SW 1271 (cell line): ENCODE results near the gene ANKLE2.

Experiments used
- DNase-seq, 2 experiments: peaks; one replicate each; lab custom pipeline; 2025; lab: John Stamatoyannopoulos, UW

Gene ANKLE2

DNA sequence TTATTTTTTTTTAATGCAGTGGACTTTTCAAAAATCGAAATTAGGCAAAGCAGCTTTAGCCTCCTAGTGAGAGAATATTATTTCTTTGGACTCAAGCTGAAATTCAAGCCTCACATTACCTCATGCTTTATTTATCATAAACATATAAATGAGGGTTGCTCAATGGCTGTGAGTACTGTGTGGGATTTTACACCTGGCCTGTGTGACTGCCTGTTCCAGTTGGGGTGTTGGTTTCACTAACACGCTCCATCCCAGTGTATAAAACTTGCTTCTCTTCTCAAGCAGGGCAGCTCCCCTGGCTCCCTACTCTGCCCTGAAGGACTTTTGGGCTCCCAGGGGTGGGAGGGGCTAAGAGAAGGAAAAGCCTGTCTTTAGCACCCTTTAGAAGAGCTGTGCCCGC, 15.0 kb downstream of the ANKLE2 start:
- no peak for DNase-seq

DNA sequence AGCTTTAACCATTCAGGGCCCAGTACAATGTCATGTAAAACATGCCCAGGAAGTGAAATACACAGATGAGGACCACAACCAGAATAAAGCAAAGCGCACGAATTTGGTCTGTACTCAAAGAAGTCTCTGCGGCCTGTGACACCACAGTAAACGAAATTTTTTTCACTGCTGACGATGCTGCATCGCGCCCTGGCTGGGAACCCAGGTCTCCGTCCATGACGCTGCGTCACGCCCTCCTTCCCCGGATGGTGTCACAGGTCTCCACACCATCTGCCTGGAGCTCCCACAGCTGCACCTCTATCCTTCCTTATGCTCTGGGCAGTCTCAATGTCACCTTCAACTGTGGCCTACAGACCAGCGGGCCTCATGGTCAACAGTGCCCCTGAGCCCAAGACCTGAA, 17.8 kb downstream of the ANKLE2 start:
- DNase-seq = no peak

DNA sequence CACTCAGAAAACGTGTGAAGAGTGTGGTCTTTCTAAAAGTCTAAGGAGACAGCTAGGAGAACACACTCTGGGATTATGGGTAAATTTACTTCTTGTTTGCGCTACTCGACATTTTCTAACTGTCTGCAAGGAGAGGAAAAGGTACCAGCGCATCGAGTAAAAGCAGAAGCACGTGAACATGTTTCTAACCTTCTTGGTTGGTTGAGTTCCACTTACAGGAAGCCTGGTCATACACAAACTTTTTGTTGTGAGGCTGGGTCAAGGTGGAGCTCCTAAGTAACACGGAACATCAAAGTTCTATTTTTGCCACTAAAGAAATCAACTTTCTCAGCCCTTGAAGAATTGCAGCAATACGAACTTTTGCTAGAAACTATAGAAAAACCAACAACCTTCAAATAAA, 20.0 kb downstream of the ANKLE2 start:
- DNase-seq = no peak

DNA sequence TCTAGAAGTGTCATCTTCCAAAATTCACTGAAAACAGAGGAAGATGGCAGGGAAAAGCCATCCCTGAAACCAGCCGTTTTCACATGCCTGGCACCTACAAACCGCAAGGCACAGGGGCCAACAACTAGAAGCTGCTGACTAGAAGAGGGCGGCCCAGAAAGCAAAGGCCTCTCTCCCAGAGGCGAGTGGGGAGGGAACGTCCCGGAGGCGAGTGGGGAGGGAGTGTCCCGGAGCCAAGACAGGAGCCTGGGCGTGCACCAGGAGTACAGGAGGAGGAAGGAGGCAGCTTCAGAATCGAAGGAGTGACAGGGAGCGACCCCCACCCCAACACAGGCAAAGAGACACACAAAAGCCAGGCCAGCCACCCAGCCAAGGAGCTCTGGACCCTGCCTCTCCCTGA, 21.0 kb downstream of the ANKLE2 start:
- no peak for DNase-seq

DNA sequence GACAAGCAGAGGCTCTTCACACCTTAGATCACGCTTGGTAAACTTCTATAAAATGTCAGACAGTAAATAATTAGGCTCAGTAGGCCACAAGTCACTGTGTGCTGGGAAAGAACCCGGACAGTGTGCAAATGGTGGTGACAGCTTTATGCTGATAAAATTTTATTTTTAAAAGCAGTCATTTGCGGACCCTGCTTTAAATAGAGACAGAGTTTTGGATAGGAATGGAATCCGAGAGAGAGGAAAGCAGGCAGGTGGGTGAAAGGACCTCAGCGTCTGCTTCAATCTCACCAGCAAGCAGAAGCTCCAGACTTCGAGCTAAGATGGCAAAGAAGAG, 21.4 kb downstream of the ANKLE2 start:
- DNase-seq = no peak

DNA sequence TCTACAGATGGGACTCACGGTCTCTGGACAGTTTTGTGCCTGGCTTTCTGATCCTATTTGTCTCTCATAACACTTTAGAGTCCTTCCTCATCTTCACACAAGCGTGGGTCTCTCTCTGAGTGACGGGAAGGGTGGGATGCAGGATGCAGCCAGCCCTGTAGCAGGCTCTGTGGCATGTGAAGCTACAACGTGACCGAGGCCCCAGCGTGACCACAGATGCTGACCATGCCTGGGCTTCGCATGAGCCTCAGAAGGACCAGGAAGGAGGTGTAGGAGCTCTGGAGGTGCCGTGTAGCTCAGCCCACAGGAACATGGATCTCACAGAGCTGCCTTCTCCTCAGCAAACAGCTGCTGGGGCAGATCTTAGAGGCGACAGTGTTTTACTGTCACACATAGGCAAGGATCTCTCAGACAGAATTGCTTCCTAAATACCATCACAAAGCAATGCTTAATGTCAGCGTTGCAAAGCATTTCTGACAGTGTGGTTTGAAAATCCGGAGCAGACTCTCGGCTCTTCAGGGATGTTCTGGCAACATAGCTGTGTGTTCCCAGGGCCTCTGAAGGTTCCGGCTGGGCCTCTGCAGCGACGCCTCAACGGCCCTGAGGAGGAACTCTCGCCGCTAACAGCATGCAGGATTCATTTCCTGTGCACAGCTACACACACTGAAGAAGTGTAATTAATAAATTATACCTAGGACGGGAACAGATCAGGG, 21.9 kb downstream of the ANKLE2 start:
- no peak for DNase-seq

DNA sequence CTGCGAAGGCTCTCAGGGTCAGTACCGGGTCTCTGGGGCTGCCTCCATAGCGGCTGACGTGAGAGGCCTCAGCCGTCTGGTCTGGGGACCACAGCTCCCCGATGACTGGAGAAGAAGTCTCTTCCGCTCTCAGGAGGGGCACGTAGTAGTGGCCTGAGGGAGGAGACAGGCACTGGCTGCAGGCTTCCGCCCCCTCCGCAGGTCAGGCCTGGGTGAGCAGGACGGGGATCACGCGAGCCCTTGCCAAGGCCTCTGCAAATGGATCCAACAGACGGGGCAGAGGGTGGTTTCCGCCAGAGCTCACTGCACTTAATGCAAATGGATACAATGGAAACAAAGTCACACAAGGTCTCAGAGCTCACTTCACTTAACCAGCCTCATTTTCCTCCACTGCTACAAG, 24.7 kb downstream of the ANKLE2 start:
- DNase-seq = no peak

DNA sequence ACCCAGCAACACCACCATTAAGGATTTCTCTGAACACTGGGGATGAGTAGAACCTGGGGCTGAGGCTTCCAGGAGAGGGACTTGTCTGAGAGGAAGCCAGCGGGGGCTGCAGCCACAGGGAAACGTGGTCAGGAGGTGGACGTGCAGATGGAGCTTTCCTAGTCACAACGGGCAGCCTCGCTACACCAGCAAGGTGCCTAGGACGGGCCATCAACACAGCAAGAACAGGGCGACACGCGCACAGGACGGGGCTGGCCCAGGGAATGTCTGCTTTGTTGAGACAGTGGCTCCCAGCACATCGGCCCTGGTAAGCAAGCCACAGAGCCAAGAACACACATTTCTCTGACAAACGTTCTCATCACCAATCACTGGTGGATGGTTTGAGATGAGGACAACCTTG, 25.3 kb downstream of the ANKLE2 start:
- no peak for DNase-seq

DNA sequence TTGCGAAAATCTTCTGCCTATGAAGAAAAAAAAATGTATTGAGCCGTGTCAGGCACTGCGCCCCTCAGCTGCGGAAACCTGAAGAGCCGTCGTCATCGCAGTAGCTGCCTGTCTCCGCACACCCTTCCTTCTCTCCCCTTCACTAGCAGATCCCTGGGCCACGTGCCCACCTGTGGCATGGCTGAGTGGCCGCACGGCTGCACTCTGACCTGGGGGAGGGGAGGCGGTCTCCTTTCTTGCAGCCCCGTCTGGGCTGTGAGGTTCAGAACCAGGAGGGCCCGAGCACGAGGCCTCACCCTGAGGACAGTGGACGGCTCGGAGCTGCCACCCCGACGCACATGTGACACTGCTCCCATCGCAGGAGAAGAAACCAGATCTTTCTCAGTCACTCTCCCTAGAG, 26.1 kb downstream of the ANKLE2 start:
- DNase-seq = no peak

DNA sequence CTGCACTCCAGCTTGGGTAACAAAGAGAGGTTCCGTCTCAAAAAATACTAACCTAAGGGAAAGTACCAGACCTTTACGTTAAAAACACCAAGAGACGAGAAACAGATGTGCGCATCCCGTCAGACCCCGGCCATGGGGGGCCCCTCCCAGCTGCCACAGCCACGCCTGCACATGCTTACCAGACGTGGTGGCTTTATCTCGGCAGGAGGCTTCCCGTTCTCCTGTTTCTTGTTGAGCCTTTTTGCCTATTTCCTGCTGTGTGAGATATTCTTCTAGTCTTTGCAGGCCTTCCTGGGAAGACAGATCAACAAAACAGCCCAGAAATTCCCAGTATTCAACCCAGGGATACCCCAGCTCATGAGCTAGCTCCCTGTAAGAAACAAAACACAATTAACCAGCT, 27.4 kb downstream of the ANKLE2 start:
- DNase-seq = no peak

DNA sequence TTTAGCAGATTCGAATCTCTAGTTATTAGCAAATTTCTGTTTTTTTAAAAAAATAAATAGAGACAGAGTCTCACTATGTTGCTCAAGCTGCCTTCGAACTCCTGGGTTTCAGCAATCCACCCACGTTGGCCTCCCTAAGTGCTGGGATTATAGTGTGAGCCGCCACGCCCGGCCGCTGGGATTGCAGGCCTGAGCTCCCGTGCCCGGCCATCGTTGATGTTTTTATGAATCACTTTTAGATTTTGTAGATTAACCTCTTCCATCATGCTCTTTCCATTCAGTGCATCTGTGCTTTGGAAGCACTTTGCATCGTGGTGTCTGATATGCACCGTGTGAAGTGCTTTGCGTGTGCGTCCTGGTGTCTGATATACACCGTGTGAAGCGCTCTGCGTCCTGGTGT, 30.1 kb downstream of the ANKLE2 start:
- DNase-seq = no peak

DNA sequence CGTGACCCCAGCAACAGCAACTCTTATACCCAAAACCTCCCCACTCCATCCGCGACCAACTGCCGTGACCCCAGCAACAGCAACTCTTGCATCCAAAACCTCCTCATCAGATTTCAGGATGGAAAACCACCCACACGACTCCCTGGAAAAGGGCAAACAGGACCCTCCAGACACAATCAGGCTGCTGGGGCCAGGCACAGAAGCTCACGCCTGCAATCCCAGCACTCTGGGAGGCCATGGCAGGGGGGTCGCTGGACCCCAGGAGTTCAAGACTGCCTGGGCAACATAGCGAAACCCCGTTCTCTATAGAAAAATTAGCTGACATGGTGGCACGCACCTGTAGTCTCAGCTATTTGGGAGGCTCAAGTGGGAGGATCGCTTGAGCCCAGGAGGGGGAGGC, 31.3 kb downstream of the ANKLE2 start:
- no peak for DNase-seq

DNA sequence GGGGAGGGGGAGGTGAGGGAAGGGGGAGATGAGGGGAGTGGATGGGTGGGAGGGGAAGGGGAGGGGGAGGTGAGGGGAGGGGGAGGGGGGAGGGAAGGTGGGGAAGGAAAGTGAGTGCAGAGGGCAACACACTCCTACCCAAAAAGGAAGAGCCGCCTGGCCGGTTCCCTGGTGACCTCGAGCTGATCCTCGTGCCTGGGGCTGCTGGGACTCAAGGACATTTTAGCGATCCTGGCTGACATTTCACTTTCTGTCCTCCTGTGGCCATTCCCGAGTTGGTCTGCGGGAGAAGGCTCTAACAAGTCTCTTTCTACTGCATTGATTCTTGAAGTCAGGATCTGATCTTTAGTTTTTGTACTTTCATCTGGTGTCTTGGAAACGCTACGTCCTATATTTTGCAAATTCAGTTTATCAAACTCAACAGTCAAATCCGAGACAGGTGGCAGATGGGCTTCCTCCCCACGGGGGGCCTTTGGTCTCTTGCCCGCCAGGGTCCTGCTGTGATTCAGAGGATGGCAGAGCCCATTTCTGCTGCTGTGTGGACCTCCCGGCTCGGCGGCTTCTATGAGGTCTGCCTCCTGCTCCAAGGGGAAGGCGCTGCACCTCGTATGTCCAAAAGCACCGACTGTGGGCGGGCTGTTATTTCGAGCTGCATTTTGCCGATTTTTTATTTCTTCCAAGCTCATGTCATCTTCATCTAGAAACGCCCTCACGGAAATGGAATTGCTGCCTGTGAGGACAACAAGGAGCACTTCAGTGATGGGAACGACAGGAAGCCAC, 31.9 kb downstream of the ANKLE2 start:
- peak in 1 of 2 experiments; percentile 24 for DNase-seq

DNA sequence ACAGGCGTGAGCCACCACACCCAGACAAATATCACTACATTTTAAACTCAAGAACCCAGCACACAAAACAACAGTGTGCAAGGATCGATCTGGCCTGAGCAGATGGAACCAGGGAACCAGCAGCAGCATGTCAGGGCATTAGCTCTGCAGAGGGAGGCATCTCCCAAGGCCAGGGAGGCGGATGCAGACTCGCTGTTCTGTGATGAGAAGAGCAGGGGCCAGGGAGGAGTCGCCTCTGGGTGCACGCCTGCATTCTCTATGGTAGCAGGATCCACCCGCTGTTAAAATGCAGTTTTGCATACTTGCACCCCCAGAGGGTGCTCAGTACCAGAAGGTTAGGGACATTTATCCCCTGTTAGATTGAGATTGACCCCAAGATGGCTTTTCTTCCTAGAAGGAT, 33.1 kb downstream of the ANKLE2 start:
- no peak for DNase-seq

DNA sequence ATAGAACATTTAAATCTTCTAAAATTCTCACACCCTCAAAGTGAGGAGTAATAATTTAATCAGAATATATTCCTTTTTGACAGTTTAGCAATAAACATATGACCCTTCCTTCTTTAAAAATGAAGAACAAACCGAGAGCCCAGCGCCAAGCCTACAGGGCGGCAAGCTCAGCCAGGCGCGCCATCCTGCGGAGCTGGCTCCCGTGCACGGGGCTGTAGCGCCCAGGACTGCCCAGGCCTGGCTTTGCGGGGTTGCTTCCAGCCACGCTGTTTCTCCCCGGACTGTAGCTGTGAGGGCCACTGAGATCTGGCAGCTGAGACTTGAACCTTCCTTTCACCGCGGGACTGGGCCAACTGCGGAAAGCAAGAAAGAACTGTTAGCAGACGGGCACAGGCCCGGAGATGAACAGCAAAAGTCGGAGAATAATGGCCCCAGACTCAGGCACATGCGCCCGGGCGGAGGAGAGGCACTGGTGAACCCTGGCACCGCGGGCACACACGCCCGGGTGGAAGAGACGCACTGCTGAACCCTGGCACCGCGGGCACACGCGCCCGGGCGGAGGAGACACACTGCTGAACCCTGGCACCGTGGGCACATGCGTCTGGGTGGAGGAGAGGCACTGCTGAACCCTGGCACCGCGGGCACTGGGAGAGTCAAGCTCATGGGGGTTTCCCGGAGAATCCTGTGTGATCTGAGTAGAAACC, 34.4 kb downstream of the ANKLE2 start:
- DNase-seq = no peak

DNA sequence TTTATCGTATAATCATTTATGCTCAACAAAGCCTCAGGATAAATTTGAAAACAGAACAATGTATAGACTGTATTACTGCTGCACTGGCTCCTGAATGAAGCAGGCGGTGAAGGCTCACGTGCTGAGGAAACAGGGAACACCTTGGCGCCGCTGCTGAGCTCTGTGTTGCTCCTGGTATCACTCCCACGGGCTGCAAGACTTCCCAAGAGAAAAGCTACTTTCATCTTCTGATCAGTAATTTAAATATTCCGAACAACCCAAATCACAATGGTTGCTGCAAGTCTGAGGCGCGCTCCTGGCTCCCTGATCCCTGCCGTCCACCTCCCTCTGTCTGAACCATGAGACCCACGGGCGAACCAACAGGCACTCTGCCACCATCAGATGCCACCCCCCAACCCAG, 35.2 kb downstream of the ANKLE2 start:
- DNase-seq = no peak

DNA sequence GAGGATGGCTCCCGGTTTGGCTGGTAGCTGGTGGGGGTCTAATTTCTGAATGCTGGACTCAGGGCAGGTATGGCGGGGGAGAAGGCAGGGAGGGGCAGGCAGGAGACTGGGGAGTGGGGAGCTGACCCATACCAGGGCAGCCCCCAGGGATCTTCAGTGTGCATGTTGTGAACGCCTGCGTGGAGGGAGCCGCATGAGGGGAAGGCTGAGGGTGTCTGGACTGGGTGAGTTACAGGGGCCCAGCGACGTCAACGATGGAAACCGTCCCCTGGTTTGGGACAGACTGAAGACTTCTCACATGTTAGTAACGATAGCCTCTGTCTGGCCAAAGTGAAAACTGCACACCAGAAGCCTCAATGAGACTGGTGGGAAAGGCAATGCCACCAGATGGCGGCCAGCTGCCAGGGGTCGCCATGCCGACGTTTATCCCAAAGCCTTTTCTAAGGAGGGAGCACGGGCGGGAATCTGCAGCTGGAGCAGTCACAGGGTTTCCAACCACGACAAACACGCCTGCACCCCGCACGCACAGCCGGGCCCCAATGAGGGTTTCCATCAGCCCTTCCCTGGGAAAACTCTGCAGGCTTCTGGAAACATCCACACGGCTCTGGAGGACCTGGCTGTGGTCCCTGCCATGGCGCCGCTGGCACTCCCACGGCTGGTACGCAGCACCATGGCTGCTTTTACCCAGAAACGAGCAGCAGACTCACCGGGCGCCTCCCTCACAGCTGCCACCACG, 37.0 kb downstream of the ANKLE2 start:
- DNase-seq = no peak

DNA sequence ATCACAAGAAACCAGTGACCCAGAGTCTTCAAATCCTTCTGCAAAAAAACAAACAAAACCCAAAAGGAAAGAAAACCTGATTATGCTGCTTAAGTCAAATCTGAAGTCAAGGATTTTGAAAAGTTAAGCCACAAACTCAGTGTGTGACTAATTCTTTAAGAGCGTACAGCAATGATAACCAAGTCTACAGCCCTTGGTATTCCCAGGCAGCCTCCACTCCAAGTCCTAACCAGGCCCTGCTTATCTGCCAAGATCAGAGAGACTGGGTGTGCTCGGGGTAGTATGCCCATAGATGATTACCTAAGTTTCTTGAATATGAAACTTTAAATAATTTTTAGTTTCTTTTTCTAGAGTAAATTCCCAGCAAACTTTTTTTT, 37.9 kb downstream of the ANKLE2 start:
- DNase-seq = no peak

DNA sequence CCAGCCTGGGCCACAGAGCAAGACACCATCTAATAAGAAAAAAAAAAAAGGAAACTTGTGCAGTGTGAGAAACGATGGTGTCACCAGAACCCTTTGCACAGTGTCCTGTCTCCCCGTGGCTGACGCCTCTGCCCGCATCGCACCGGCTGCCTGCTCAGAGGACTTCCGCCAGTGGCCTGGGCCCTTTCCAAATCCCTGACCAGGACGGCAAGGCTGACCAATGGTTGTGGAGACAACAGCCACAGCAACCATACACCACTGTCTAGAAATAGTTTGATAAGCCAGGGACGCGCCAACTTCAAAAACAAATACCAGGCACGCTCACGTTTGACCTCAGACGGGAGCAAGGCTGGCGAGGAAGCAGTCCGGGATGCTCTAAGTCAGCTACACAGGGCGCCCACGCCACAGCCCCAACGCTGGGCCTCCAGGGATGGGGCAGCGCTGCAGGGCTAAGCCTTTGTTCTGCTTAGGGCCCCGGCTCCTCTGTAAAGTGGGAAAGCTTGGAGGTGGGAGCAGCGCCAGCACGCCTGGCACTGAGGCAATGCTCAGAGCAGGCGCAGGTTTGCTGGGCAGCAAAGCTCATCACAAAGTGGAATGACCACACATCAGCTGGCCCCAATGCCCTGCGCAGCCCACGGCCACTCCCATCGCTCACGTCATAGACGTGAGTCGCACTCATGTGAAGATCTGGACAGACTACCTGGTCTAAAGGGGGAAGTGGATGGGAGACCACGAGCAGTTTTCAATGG, 38.4 kb downstream of the ANKLE2 start:
- DNase-seq = no peak

DNA sequence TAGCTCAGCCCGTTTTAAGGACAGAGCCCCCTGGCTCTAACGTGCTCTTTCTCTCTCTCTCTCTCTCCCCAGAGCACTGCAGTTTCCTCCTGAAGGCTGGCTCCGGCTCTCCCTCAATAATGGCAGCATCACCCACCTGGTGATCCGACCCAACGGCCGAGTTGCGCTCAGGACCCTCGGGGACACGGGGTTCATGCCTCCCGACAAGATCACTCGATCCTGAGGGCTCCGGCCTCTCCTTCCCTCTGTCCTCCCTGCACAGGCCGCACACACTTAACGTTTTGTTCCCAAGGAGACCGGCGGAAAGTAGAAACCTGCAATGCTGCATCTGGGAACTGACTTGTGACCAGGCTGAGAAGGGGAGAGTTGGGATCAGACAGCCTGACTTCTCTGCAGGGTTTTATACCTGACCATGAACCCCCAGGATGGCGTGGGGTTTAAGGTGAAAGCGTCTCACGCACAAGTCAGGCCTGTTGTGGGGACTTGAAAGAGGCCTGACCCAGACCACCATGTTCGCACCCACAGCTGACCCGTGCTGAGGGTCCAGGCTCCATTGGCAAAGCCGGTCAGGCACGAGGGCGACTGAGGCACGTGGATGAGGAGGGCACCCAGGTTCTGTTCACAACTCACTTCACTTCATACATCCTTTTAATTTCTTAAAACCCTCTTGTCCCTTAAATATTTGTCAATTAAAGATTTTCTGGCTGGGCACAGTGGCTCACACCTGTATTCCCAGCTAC, 40.9 kb downstream of the ANKLE2 start:
- no peak for DNase-seq

DNA sequence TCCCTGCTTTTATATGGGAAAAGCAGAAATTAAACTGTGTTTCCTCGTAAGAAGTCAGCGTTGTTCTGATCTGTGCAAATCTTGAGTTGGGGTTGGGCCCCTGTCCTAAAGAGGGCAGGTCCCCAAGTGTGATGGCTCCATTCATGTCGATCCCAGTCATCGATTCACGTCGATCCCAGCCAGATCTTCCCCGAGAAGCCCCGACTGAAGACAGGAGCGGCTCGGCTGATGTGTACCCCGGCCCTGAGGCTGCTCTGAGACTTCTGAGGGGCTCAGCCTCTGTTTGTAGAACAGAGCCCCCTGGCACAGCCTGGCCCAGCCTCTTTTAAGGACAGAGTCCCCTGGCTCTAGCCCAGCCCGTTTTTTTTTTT, 41.7 kb downstream of the ANKLE2 start:
- no peak for DNase-seq
